Neuron (in vitro differentiated cells): ENCODE data around the gene EVL.
"Not testable (repeated sequence)": the region's sequence is repeated elsewhere in the genome, so short reads cannot be mapped to it uniquely, and the experiment has no call there.

ENCODE experiments used
- H2AFZ ChIP-seq: one replicate; pipeline ENCODE4 v1.6.1; 2013; ENCODE audit warnings: low read depth, mild to moderate bottlenecking, inconsistent platforms, low read length, moderate library complexity
- H3K27me3 ChIP-seq: one replicate; pipeline ENCODE4 v1.6.1; 2013; ENCODE audit warnings: low read length; ENCODE audit not compliant: insufficient read depth
- H3K36me3 ChIP-seq: one replicate; pipeline ENCODE4 v1.6.1; 2013; ENCODE audit warnings: low read length; ENCODE audit not compliant: insufficient read depth
- H3K4me1 ChIP-seq: one replicate; pipeline ENCODE4 v1.6.1; 2013; ENCODE audit warnings: low read length; ENCODE audit not compliant: insufficient read depth
- H3K4me3 ChIP-seq: 2 replicates; pipeline ENCODE4 v1.5.1; 2013; ENCODE audit warnings: mild to moderate bottlenecking, low read length, moderate library complexity
- H3K9me3 ChIP-seq: one replicate; pipeline ENCODE4 v1.6.1; 2013; ENCODE audit warnings: low read length

The EVL gene

GRCh38 chr14:100165831-100166440 is 100.7 kb downstream of the EVL start:
- Histone ChIP-seq H3K27me3 (peaks cover 9% of the 10 kb centered on the region), H3K9me3 (no peaks in the 10 kb centered on the region), H3K4me1 (no peaks in the 10 kb centered on the region), H3K36me3 (no peaks in the 10 kb centered on the region), H3K4me3 (no peak overlapping the region), H2AFZ (no peak overlapping the region)

GRCh38 chr14:100168506-100168905 is 103.3 kb downstream of the EVL start:
- Histone ChIP-seq H2AFZ (no peak overlapping the region), H3K4me3 (no peak overlapping the region), H3K9me3 (no peaks in the 10 kb centered on the region), H3K4me1 (no peaks in the 10 kb centered on the region), H3K27me3 (peaks cover 3% of the 10 kb centered on the region), H3K36me3 (no peaks in the 10 kb centered on the region)

- Histone ChIP-seq H3K27me3 (peaks cover 3% of the 10 kb centered on the region), H3K36me3 (no peaks in the 10 kb centered on the region), H3K4me3 (no peak overlapping the region), H3K9me3 (no peaks in the 10 kb centered on the region), H3K4me1 (no peaks in the 10 kb centered on the region), H2AFZ (no peak overlapping the region)
These were observed 105.7 kb downstream of the EVL start for GRCh38 chr14:100170880-100171279.

- H3K27me3 ChIP-seq = peaks cover 3% of the 10 kb centered on the region
- H3K36me3 ChIP-seq = no peaks in the 10 kb centered on the region
- H2AFZ ChIP-seq = no peak overlapping the region
- no peaks in the 10 kb centered on the region for H3K4me1 ChIP-seq
- H3K9me3 ChIP-seq = no peaks in the 10 kb centered on the region
- H3K4me3 ChIP-seq = no peak overlapping the region
These were observed 107.6 kb downstream of the EVL start for GRCh38 chr14:100172811-100173210.

GRCh38 chr14:100173353-100173752 is 108.1 kb downstream of the EVL start:
- peaks cover 3% of the 10 kb centered on the region for H3K27me3 ChIP-seq
- H3K4me1 ChIP-seq = no peaks in the 10 kb centered on the region
- H3K9me3 ChIP-seq = no peaks in the 10 kb centered on the region
- H3K36me3 ChIP-seq = no peaks in the 10 kb centered on the region
- H3K4me3 ChIP-seq = no peak overlapping the region
- no peak overlapping the region for H2AFZ ChIP-seq

- H3K36me3 ChIP-seq = no peaks in the 10 kb centered on the region
- H2AFZ ChIP-seq = no peak overlapping the region
- peaks cover 3% of the 10 kb centered on the region for H3K27me3 ChIP-seq
- H3K4me3 ChIP-seq = no peak overlapping the region
- no peaks in the 10 kb centered on the region for H3K9me3 ChIP-seq
- H3K4me1 ChIP-seq = no peaks in the 10 kb centered on the region
These were observed 111.6 kb downstream of the EVL start for GRCh38 chr14:100176811-100177327.

- Histone ChIP-seq H3K9me3 (no peaks in the 10 kb centered on the region), H2AFZ (no peak overlapping the region), H3K36me3 (no peaks in the 10 kb centered on the region), H3K27me3 (no peaks in the 10 kb centered on the region), H3K4me1 (no peaks in the 10 kb centered on the region), H3K4me3 (no peak overlapping the region)
These were observed 113.5 kb downstream of the EVL start for GRCh38 chr14:100178691-100179090.

GRCh38 chr14:100180671-100181070 is 115.4 kb downstream of the EVL start:
- H3K36me3 ChIP-seq, H3K27me3 ChIP-seq, H3K4me1 ChIP-seq, H3K9me3 ChIP-seq, H3K4me3 ChIP-seq, H2AFZ ChIP-seq: not testable (repeated sequence)

- H3K4me3 ChIP-seq, H3K36me3 ChIP-seq, H2AFZ ChIP-seq, H3K9me3 ChIP-seq, H3K4me1 ChIP-seq, H3K27me3 ChIP-seq: not testable (repeated sequence)
These were observed 116.8 kb downstream of the EVL start for GRCh38 chr14:100181876-100182551.

- no peak overlapping the region for H2AFZ ChIP-seq
- H3K4me1 ChIP-seq = peaks cover 3% of the 10 kb centered on the region
- no peaks in the 10 kb centered on the region for H3K27me3 ChIP-seq
- H3K4me3 ChIP-seq = no peak overlapping the region
- no peaks in the 10 kb centered on the region for H3K9me3 ChIP-seq
- H3K36me3 ChIP-seq = no peaks in the 10 kb centered on the region
These were observed 122.1 kb downstream of the EVL start for GRCh38 chr14:100187247-100187833.

- Histone ChIP-seq H3K27me3 (no peaks in the 10 kb centered on the region), H3K4me3 (no peak overlapping the region), H2AFZ (no peak overlapping the region), H3K36me3 (no peaks in the 10 kb centered on the region), H3K4me1 (peaks cover 8% of the 10 kb centered on the region), H3K9me3 (no peaks in the 10 kb centered on the region)
These were observed 123.3 kb downstream of the EVL start for GRCh38 chr14:100188392-100189030.

GRCh38 chr14:100190126-100190525 is 124.9 kb downstream of the EVL start:
- Histone ChIP-seq H3K27me3 (no peaks in the 10 kb centered on the region), H3K9me3 (no peaks in the 10 kb centered on the region), H2AFZ (no peak overlapping the region), H3K36me3 (no peaks in the 10 kb centered on the region), H3K4me3 (no peak overlapping the region), H3K4me1 (peaks cover 9% of the 10 kb centered on the region)

- Histone ChIP-seq H3K36me3 (no peaks in the 10 kb centered on the region), H3K4me1 (peaks cover 9% of the 10 kb centered on the region), H3K27me3 (no peaks in the 10 kb centered on the region), H2AFZ (peak overlapping the region; percentile 48), H3K9me3 (no peaks in the 10 kb centered on the region), H3K4me3 (no peak overlapping the region)
These were observed 126.5 kb downstream of the EVL start for GRCh38 chr14:100191584-100192249.
